ENCODE measurements around the gene ARHGEF28.

ARHGEF28 gene

GRCh38 chr5:73838901-73839300 is 212.9 kb downstream of the ARHGEF28 start:
- DNase-seq (ENCODE audit: extremely low read depth in 1 of 2, low read depth in 1 of 2), result no peak

DNA sequence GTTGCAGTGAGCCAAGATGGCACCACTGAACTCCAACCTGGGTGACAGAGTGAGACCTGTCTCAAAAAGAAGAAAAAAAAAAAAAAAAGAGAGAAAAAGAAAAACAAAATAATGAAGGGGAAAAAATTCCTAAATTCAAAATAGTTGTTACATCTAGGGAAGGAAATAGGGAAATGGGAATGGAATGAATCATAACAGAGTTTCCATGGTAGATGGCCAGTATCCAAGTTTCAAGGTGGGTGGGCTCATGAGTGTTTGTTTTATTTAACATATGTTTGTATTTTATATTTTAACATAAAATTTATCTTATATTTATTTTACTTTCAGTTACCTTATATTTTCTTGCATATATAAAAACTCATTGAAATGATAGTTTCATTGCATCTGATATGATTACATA is 215.6 kb downstream of the ARHGEF28 start:
- DNase-seq (ENCODE audit: extremely low read depth in 1 of 2, low read depth in 1 of 2), result no peak

- no peak for DNase-seq (ENCODE audit: extremely low read depth in 1 of 2, low read depth in 1 of 2)
Observed at GRCh38 chr5:73844165-73844564, 218.2 kb downstream of the ARHGEF28 start.

DNA sequence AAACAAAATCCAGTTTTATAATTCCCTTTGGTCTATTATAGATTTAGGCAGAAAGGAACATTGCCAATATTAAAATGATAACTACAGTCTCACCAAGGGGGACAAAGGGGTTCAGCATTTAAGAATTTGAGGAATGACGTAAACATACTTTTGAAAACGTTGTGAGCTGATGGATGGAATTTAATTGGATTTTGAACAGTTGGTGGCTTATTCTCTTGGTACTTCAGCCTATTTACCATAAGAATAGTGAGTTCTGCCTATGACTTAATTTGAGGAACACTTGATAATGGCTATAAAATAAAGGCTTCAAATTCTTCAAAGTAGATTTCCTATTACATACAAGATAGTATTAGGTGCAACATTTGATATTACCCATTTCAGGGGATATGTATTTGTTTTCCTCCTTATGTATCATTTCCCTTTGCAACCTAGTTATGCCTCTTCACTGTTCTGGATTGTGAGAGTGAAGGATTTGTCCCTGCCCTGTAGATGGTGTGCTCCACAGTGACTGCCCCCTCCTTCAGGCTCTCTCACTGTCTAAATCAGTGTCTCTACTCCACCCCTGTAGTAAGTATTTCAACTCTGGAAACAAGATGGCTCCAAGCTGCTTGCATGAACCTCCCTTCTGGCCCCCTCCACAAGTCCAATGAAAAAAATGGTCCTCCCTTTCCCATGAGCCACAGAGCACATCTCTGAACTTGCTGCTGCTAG is 225.6 kb downstream of the ARHGEF28 start:
- DNase-seq (ENCODE audit: extremely low read depth in 1 of 2, low read depth in 1 of 2), result no peak

- DNase-seq (ENCODE audit: extremely low read depth in 1 of 2, low read depth in 1 of 2), result no peak
Observed at GRCh38 chr5:73853091-73853490, 227.1 kb downstream of the ARHGEF28 start.

DNA sequence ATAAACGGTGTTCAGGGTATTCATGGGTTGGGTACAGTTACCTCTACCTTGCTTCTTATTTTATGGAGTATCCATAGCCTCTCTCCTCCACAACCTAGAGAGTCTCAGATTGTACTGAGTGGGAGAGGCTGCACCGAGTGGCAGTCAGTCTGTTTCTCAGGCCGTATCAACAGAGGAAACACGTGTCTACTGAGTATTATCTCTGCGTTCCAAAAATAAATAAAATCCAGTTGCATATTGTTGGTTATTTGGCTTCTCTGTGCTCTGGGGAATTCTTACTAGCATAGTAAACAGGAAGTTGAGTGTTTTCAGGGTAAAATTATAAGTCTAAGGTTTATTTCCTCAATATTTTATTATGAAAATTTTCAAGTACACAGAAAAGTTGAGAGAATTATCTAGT is 231.0 kb downstream of the ARHGEF28 start:
- no peak for DNase-seq (ENCODE audit: extremely low read depth in 1 of 2, low read depth in 1 of 2)

DNA sequence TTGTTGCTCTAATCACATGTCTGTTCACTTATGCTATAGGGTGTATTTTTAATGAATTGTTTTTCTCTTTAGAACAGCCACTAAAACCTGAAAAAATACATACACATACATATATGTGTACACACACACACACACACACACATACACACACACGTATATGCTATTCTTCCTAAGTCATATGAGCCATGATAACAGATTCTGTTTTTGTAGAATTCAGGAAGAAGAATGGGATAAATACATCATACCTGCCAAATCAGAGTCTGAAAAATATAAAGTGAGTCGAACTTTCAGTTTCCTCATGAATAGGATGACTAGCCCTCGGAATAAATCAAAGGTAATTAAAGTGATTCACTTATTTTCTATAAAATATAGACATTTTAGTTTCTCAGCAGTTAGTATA is 231.4 kb downstream of the ARHGEF28 start:
- DNase-seq (ENCODE audit: extremely low read depth in 1 of 2, low read depth in 1 of 2), result no peak

GRCh38 chr5:73858054-73858453 is 232.1 kb downstream of the ARHGEF28 start:
- DNase-seq (ENCODE audit: extremely low read depth in 1 of 2, low read depth in 1 of 2), result no peak

- no peak for DNase-seq (ENCODE audit: extremely low read depth in 1 of 2, low read depth in 1 of 2)
Observed at GRCh38 chr5:73858776-73859175, 232.8 kb downstream of the ARHGEF28 start.

- no peak for DNase-seq (ENCODE audit: extremely low read depth in 1 of 2, low read depth in 1 of 2)
Observed at GRCh38 chr5:73859696-73860095, 233.7 kb downstream of the ARHGEF28 start.

- no peak for DNase-seq (ENCODE audit: extremely low read depth in 1 of 2, low read depth in 1 of 2)
Observed at GRCh38 chr5:73861313-73861988, 235.5 kb downstream of the ARHGEF28 start.

- no peak for DNase-seq (ENCODE audit: extremely low read depth in 1 of 2, low read depth in 1 of 2)
Observed at GRCh38 chr5:73862796-73863195, 236.8 kb downstream of the ARHGEF28 start.

GRCh38 chr5:73863876-73864275 is 237.9 kb downstream of the ARHGEF28 start:
- no peak for DNase-seq (ENCODE audit: extremely low read depth in 1 of 2, low read depth in 1 of 2)

DNA sequence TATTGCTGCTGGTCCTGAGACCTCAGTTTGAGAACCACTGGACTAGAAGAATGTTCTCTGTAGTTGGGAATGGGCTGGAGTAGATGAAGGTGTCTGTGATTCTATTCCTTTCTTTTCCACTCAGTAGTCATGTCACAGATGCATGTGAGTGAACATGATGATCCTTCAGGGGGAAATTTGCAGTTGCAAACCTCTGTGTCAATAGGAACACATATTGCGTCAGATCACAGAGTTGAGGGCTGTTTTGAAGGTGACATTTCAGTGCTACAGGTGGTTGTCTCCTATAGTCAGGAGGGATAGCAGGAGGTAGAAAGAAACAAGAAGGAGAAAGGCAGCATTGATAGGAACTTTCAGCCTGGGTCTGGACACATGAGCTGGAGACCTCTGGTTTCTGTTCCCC is 239.3 kb downstream of the ARHGEF28 start:
- no peak for DNase-seq (ENCODE audit: extremely low read depth in 1 of 2, low read depth in 1 of 2)

DNA sequence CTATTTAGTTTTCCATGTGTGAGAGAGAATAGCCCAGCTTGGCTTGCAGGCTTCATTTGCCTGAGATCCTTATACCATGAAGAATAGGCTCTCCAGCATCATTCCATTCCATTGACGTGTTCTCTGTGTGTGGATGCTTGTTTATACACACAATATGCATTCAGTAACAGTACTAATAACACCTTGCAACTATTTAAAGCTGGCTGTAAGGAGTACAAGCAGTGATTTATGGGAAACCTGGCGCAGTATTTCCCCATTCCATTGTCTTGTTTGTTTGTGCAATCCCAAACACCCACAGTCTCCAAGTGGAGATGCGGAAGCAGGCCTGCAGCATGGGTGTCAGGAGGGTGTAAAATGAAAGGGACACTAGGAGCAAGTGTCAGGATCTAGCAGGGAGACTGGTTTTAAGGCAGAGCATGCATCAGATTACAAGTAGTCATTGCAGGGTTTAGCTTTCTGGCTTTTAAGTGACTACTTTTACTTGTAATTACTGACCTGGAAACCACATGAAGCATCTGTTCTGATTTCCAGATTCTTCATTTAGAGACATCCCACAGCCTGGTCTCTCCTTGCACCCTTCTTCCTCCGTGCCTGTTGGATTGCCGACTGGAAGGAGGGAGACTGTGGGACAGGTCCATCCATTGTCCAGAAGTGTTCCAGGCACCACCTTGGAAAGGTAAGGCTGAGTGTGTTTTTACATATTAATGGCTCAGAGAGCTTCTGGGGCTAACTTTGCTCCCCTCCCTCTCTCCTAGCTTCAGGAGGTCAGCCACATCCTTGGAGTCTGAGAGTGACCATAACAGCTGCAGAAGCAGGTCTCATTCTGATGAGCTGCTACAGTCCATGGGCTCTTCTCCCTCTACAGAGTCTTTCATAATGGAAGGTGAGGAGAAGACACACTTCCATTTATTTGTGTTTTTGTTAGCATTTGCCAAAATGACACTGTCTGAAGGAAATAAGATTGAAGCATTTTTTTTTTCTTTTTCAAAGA is 241.6 kb downstream of the ARHGEF28 start:
- DNase-seq (ENCODE audit: extremely low read depth in 1 of 2, low read depth in 1 of 2), result no peak

DNA sequence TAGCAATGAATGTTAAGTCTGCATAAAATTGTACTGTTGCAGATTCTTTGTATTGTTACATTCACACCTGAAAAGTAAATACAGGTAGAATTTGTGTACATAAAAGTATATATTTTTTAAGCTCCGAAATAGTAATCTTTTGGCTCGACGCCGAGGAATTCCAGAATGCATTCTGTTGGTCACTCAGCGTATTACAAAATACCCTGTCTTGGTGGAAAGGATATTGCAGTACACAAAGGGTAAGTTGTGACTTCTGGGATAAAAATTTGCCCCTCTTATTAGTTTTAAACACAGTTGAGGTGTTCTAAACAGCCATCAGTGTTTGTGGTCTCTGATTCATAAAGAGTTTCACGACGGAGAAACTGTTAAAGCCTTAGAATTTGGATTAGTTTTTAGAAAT is 257.6 kb downstream of the ARHGEF28 start:
- no peak for DNase-seq (ENCODE audit: extremely low read depth in 1 of 2, low read depth in 1 of 2)

DNA sequence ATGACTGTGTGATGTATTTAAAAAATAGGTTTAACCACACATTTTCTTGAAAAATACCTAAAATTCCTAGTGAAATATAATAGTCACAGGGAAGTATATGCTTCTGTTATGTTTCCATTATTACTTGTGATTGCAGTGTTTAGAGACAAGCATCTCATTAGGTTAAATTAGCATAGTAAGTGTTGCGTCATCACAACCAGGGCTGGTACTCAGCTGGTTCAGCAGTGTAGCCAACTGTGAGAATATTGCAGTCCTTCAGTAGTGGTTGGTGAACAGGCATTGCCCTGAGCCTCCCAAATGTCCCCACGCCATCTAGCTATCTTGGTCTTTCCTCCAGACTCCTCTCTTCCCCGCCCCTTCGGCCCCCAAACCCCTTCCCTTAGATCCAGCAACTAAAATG is 261.7 kb downstream of the ARHGEF28 start:
- DNase-seq (ENCODE audit: extremely low read depth in 1 of 2, low read depth in 1 of 2), result no peak

GRCh38 chr5:73890569-73890968 is 264.6 kb downstream of the ARHGEF28 start:
- DNase-seq (ENCODE audit: extremely low read depth in 1 of 2, low read depth in 1 of 2), result no peak

GRCh38 chr5:73892218-73892617 is 266.2 kb downstream of the ARHGEF28 start:
- no peak for DNase-seq (ENCODE audit: extremely low read depth in 1 of 2, low read depth in 1 of 2)

DNA sequence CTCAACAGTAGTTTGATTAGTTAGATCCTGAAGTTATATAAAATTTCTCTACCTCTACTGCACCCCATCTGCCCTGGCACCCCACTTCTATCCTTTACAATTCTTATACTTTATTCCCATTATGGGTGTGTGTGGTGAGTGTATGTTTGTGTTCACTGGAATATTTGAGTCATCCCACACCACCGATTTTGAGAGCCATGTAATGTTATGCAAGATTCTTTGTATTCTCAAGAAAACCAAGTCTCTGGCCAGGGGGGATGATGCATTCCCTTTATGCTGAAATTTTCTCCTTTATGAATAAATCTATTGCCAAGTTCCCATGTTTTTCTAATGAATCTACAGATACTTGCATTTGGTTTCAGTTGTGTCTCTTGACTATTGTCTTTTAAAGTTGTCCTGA is 266.8 kb downstream of the ARHGEF28 start:
- DNase-seq (ENCODE audit: extremely low read depth in 1 of 2, low read depth in 1 of 2), result no peak

- no peak for DNase-seq (ENCODE audit: extremely low read depth in 1 of 2, low read depth in 1 of 2)
Observed at GRCh38 chr5:73893813-73894212, 267.8 kb downstream of the ARHGEF28 start.

Data from activated CD8-positive, alpha-beta memory T cell treated with anti-CD3 and anti-CD28 coated beads for 1 hour (primary cell).